ENCODE measurements around the gene AFMID. TPM values are rescaled to one million over a fixed set of nuclear protein-coding genes. Genes with fewer than 3 reads are reported as not detected.

Gene AFMID
- total RNA-seq, 1 experiment from 2014 or later, result 30.8 TPM

DNA sequence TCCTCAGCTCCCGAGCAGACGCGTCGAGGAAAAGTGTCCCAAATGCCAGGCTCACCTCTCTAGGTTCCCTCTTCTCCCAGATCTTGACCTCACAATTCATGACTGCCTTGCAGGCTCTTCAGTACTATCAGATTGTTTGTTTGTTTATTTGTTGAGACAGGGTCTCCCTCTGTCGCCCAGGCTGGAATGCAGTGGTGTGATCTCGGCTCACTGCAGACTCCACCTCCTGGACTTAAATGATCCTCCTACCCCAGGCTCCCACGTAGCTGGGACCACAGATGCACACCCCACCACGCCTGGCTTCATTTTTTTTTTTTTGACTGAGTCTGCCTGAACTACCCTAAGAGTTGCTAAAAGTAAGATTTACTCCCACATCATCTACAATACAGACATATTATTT is 60.1 kb downstream of the AFMID start:
- TF ChIP-seq, protein P1, sequence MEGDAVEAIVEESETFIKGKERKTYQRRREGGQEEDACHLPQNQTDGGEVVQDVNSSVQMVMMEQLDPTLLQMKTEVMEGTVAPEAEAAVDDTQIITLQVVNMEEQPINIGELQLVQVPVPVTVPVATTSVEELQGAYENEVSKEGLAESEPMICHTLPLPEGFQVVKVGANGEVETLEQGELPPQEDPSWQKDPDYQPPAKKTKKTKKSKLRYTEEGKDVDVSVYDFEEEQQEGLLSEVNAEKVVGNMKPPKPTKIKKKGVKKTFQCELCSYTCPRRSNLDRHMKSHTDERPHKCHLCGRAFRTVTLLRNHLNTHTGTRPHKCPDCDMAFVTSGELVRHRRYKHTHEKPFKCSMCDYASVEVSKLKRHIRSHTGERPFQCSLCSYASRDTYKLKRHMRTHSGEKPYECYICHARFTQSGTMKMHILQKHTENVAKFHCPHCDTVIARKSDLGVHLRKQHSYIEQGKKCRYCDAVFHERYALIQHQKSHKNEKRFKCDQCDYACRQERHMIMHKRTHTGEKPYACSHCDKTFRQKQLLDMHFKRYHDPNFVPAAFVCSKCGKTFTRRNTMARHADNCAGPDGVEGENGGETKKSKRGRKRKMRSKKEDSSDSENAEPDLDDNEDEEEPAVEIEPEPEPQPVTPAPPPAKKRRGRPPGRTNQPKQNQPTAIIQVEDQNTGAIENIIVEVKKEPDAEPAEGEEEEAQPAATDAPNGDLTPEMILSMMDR (IDR thresholded peaks at IDR 0.05; ENCODE audit: unreplicated experiment), result no peak
- Mint-ChIP-seq H3K27me3 (ENCODE audit: unreplicated experiment) (peaks cover 10% of the 10 kb centered on the region), H3K4me3 (ENCODE audit: low read depth, unreplicated experiment) (no peak overlapping the region), H3K4me1 (ENCODE audit: low read depth, unreplicated experiment) (peaks cover 15% of the 10 kb centered on the region), H3K36me3 (ENCODE audit: insufficient read depth, unreplicated experiment) (peaks cover 9% of the 10 kb centered on the region), H3K27ac (ENCODE audit: unreplicated experiment) (no peak overlapping the region), H3K9me3 (ENCODE audit: low read depth, unreplicated experiment) (no peaks in the 10 kb centered on the region)
- intact Hi-C loops (cut with micrococcal nuclease; ENCODE audit: unreplicated experiment), result no loop called here
- no peak for DNase-seq
- no TSS peak for BruUV-seq (replicated peaks)
- CTCF ChIA-PET, result interaction anchor here (0.7 kb wide), 1 partner anchor 1586 kb away, joined by 3 read pairs; no protein-coding TSS in a partner anchor

DNA sequence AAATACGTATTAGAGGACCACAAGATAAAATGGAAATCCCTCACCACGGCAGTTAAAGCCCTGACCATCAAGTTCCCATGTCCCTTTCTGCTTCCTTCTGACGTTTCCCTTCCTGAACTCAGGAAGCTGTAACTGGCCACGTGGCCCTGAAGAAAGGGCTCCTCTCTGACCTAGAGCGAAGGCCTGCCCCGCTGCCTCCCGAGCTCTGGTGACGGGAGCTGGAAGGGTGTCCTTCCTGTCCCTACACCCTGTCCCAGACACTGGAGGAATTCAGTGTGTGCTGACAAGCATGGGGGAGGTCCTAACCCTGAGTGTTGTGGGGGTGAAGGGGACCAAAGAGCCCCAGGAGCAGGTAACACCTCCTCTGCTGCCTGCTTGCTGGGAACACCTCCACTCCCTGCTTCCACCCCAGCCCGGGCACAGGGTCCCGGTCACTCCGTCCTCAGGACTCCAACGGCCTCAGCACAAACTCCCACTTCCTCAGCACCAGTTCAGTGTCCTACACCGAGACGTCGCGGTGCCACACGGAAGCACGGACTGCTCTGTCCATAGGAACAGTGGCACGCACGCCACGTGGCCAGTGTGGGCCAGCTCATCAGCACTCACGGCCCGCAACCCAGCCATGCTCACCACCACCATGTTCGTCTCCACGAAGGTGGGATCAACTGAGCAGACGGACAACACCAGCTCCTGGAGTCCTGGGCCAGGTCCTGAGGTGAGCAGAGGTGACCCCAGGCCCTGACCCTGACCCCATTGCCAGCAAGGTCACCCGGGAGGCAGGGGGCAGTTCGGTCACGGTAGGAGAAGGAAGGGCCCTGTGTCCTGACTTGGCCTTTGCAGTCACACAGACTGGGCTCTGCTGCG is 61.1 kb downstream of the AFMID start:
- BruUV-seq (replicated peaks), result no TSS peak
- CTCF ChIA-PET, result interaction anchor here (0.6 to 3.6 kb wide), 3 partner anchors 174 to 1585 kb away, joined by 3 to 28 read pairs (median 5); no protein-coding TSS in a partner anchor
- peaks cover 10% of the 10 kb centered on the region for H3K27me3 Mint-ChIP-seq (ENCODE audit: unreplicated experiment)
- H3K27ac Mint-ChIP-seq (ENCODE audit: unreplicated experiment), result no peak overlapping the region
- peaks cover 15% of the 10 kb centered on the region for H3K4me1 Mint-ChIP-seq (ENCODE audit: low read depth, unreplicated experiment)
- H3K9me3 Mint-ChIP-seq (ENCODE audit: low read depth, unreplicated experiment), result no peaks in the 10 kb centered on the region
- peaks cover 9% of the 10 kb centered on the region for H3K36me3 Mint-ChIP-seq (ENCODE audit: insufficient read depth, unreplicated experiment)
- no peak for DNase-seq
- TF ChIP-seq, protein P1 (IDR thresholded peaks at IDR 0.05; ENCODE audit: unreplicated experiment), result no peak
- no peak overlapping the region for H3K4me3 Mint-ChIP-seq (ENCODE audit: low read depth, unreplicated experiment)
- intact Hi-C loops (cut with micrococcal nuclease; ENCODE audit: unreplicated experiment), result no loop called here

DNA sequence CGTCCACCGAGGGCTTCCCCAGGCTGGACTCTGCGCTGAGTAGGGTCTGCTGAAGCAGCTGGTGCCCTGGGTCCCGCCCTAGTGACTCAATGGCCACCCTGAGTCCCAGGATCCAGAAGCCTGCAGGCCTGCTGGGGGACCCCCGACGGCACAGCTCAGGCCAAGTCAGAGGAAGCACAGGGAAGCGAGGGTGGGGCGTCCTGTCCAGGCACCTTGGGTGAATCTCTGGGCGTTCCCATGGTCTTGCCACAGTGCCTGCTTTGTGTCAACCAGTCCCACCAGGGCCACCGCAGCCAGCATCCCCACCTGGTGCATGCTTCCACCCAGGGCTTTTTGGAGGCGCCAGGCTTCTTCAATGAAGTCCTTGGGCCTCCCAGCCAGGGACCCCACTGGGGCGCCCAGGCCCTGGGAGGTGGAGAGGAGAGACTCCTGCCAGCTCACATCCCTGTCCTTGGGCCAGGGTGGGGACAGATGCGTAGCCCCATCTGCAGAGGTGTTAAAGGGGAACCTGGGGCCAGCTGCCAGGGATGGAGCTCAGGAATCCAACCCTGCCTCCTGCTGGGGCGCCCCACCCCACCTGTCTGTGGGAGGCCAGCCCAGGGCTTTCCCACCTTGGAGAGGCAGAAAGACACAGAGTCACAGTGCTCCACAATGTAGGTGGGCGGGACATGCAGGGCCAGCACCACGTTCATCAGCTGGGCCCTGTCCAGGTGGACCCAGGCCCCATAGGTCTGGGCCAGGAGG is 62.1 kb downstream of the AFMID start:
- H3K4me3 Mint-ChIP-seq (ENCODE audit: low read depth, unreplicated experiment), result no peak overlapping the region
- TF ChIP-seq, protein P1 (IDR thresholded peaks at IDR 0.05; ENCODE audit: unreplicated experiment), result no peak
- no peaks in the 10 kb centered on the region for H3K9me3 Mint-ChIP-seq (ENCODE audit: low read depth, unreplicated experiment)
- peaks cover 15% of the 10 kb centered on the region for H3K4me1 Mint-ChIP-seq (ENCODE audit: low read depth, unreplicated experiment)
- intact Hi-C loops (cut with micrococcal nuclease; ENCODE audit: unreplicated experiment), result no loop called here
- BruUV-seq (replicated peaks), result no TSS peak
- DNase-seq, result no peak
- CTCF ChIA-PET, result interaction anchor here (0.5 to 3.6 kb wide), 4 partner anchors 21 to 173 kb away, joined by 3 to 33 read pairs (median 16); no protein-coding TSS in a partner anchor
- peaks cover 14% of the 10 kb centered on the region for H3K36me3 Mint-ChIP-seq (ENCODE audit: insufficient read depth, unreplicated experiment)
- H3K27ac Mint-ChIP-seq (ENCODE audit: unreplicated experiment), result no peak overlapping the region
- peaks cover 10% of the 10 kb centered on the region for H3K27me3 Mint-ChIP-seq (ENCODE audit: unreplicated experiment)

Data from Calu3 (cell line).